Measurements from ENCODE around the gene CENPO.
"Not testable (repeated sequence)": the region's sequence is repeated elsewhere in the genome, so short reads cannot be mapped to it uniquely, and the experiment has no call there.

Gene CENPO

DNA sequence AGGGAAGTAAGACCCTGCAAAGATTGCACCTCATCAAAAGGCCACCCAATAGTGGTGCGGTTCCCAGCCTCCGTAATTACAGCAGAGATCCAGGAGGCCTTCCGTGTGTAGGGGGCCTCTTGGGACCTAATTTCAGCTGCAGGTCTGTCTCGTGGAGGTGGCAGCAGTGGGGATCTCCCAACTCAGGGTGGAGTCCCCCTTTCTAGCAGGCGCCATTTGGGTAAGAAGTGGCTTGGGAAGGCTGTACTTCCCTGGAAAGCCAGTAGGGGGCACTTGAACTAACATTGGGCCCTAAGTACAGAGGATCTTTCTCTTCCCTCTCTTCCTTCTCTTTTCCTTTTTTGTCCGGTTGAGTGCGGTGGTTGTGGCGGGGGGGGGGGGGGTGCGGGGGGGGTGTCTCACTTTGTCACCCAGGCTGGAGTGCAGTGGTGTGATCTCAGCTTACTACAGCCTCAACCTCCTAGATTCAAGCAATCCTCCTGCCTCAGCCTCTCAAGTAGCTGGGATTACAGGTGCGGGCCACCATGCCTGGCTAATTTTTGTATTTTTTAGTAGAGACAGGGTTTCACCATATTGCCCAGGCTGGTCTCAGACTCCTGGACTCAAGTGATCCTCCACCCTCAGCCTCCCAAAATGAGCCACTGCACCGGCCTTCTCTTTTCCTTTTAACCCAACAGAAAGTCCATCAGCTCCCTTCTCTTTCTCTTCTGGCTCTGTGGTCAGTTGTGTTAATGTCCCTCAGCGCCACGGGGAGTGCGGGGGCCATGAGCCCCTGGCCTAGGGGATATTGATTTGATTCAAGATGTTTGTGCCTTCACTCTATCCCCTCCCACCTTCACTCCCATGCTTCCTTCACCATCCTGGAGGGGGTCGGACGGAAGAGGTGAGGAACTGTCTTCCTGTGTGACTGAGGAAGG is 32.0 kb downstream of the CENPO start:
- DNase-seq = peak; percentile 12 to 35

DNA sequence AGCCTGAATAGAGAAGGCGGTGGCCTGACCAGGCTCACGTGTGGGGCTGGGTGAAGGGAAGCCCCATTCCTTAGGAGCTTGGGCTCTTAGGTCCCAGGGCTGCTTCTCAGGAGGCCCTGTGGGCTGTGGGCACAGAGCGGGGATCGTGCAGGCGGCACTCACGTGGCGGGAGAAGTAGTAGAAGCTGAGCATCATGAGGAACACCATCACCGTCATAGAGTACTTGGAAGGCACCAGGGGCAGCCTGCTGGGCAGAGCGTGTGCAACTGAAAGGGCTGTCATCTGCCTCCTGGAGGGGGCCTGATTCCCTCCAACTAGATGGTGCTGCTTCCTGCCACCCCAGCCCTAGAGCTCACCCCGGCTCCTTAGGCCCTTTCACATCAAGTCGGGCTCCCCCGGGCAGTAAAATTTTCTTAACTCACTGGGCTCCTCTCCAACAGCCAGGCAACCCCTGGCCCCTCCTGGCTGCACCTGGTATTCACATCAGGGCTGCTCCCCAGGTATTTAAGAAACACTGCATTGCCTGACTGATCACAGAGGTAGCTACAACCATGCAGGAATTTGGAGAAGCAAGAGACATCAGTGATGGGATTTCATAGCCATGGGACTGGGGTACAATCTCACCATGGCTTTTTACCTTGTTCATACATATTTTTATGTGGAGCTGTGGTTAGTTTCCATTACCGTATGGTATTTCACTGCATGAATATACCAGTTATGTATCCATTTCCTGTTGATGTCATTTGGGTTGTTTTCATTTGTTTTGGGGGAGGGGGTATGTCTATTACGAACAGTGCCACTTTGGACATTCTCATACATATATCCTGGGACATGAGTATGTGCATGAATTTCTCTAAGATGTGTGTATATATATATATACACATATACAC is 32.9 kb downstream of the CENPO start:
- DNase-seq = peak in 1 of 2 donors; percentile 18

DNA sequence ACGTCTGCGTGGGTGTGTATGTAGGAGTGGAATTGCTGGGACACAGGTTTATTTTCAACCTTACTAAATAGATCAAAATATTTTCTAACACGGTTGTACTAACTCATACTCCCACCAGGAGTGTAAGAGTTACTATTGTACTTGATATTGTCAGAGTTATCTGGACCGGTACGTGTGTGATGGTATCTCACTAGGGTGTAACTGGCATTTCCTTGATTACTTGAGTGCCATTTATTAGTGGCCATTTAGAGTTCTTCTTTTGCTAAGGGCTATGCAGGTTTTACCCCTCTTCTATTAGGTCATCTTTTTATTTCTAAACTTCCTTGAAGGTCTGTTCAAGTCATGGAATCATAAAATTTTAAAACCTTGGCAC is 33.5 kb downstream of the CENPO start:
- DNase-seq = no peak

DNA sequence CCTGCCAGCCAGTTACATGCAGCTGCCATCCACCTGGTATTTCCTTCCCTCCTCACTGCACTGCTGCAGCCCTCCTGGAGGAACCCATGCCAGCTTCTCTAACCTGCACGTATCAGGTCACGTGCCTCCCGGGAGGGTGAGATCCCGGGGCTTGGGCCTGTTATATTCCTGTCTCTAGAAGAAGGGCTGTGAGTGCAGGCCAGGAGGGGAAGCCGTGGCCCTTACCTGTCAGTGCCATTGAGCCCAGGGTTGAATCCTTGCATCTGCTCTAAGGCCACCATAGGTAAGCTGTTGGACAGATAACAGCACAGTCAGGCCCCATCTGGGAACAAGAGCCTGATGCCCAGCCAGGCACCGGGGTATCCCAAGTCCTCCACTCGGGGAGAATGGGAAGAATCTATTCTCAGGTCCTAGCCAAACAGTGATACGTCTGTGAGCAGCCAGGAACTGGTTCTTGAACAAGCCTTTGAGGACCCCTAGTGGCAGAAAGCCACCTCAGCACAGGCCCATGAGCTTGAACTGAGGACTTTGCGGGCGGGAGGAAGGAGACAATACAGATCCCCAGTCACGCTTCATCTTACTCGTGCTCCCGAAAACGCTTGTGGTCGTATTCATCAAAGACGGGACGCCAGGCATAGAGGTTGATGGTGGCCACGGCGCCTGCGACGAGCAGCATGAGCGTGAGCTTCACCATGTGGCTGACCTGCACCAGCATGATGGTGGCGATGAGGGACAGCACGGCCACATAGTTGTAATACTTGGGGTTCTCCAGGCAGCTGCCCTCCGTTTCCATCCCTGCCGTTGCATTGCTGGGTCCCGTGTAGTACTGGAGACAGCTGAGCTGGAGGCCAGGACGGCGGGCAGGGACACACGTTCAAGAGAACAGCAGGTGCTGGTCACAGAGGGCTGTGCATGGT is 34.4 kb downstream of the CENPO start:
- peak; percentile 73 to 78 for DNase-seq

DNA sequence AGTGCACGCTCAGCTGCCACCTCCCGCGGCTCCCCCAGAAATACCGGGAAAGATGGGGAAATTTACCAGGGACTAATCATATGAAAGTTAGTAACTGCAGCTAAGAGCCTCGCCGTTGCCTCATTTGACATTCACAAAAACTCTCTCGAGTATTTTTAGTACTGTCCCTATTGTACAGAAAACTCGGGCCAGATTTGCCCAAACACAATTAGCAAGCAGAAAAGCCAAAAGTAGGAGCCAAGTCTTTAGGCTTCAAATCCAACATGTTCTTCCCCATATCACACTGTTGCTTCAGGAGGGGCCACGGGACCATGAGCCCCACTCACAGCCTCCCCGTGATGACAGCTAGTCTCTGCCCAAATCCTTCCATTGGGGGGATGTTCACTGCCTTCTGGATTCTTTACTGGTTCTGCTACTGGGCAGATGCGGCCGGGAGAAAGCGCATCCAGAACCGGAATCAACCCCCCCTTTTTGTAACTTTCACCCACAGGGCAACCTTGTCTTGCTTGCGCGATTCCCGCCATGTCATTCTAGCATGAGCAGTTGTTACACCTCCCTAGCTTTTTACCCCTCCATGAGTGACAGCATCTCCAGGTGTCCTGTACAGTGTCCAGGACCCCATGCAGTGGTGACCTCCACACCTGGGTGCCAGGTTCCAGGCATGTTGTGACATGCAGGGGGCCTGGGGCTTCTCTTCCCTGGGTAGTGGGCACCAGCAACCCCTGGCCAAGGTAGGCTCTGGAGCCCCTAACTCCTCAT is 35.2 kb downstream of the CENPO start:
- no peak for DNase-seq

DNA sequence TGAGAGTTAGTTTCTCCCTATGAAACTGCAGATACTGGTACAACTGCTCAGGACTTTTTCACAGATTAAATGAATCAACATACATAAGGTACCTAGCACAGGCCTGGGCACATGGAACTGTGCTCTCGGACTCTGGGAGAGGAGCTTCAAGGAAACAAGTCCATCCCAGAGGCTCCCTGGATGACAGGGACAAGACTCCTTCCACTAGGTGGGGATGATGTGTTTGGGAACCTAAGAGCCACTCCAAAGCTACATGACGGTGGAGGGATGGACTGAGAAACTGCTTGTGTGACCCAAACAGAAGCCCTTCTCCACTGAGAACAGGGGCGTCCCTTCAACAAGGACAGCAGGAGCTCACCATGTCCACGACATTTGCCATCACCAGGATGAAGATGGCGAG is 37.1 kb downstream of the CENPO start:
- DNase-seq = no peak

DNA sequence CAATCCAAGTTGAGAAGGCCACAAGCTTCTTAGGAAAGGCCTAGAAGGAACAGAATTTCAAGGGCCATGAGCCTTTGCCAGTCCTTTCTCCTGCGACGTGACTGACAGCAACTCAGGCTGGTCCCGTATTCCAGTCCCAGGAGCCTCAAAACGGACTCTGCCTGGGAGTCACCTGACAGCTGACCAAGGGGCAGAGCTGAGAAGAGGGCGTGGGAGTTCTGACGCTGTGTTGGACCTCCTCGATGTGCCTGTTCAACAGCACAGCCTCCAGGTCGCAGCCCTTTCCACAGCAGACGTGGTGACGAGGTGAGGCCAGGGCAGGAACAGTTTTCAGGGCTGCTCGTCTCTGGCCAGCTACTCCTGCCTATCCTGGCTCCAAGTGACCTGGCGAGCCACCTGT is 37.6 kb downstream of the CENPO start:
- DNase-seq = no peak

DNA sequence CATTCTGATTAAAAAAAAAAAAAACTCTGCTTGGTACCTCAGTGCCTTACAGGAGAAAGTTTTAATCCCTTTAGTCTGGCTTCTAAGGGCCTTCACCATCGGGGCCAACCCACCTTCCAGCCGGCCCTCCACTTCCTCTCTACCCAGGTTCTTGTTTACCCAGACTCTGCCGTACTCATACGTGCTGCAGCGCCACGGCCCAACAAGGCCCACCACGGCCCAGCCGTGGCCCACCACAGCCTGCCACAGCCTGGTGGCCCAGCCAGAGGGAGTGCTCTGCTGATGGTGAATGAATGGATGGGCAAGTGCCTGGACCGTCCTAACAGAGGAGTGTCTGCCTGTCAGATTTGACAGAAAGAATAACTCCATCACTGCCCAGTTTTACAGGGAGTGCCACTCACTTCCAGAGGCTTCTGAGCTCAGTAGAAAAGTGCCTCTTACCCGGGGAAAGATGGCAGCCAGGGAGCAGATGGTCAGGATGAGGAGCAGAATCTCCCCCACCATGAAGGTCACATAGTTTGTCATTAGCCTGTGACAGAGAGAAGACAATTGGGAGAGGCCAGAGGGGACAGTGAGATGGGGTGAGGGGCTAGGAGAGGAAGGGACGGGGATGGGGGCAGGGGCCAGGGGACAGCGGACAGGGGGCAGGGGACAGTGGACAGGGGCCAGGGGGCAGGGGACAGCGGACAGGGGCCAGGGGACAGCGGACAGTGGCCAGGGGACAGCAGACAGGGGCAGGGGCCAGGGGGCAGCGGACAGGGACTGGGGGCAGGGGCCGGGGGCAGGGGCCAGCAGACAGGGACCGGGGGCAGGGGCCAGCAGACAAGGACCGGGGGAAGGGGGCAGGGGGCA is 38.2 kb downstream of the CENPO start:
- no peak for DNase-seq

DNA sequence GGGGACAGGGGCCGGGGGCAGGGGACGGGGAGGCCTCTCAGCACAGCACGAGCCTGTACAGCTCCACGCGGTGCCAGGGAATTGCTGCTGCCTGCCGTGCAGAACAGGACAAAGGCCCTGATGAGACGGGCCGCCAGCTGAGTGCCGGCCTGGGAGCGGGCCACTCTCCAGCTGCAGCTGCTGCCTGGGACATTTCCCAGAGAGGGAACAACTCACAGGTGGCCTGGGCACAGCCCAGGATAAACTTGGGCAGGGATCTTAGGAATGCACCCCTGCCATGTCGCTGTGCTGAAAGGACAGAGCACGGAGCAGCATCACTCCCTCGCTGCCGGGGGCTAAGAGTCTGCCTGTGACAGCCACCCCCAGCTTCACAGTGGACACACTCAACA is 38.8 kb downstream of the CENPO start:
- DNase-seq = no peak

DNA sequence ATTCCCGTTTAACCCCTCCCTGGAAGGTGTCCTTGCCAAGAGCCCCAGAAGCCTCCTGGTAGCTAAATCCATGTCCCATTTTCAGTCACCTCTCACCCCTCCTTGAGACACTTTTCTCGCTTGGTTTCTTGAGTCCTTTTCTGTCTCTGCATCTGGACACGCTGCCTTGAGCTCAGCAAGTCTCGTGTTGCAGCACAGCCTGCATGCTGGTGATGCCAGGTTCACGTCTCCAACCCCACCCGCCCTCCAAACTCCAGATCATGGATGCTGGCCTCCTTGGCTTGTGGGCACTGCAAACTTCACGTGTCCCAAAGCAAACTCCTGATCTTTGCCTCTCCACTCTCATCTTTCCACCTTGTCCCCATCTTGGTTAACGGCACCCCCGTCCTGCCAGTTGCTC is 39.3 kb downstream of the CENPO start:
- no peak for DNase-seq

DNA sequence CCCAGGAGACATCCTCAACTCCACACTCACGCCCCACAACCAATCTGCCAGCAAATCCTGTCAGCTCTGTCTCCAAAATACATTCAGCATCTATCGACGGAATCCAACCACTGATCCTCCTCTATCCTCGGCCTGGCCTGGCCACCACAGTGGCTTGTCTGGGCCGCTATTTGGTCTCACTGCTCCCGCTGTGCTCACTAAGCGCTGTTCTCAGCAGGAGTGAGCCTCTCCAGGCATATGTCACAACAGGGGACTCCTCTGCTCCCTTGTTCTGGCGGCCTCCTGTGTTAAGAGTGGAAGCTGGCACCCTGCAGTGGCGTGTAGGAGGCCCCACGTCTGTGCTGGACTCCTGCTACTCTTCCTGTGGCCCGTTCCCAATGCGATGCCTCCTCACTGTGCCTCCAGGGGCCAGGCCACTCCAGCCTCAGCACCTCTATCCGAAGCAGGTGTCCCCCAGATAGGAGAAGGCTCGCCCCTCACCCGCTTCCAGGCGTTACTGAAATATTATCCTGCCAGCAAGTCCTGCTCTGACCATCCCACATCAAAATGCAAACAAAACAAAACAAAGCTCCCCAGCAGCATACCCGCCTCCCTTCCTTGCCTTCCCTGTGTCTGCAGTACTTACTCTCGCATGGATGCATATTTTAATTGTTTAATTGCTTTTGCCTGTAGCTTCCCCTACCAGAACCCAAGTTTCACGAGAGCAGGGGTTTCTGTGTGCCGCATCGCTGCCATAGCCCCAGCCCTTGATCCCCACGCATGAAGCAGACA is 39.9 kb downstream of the CENPO start:
- DNase-seq = no peak

DNA sequence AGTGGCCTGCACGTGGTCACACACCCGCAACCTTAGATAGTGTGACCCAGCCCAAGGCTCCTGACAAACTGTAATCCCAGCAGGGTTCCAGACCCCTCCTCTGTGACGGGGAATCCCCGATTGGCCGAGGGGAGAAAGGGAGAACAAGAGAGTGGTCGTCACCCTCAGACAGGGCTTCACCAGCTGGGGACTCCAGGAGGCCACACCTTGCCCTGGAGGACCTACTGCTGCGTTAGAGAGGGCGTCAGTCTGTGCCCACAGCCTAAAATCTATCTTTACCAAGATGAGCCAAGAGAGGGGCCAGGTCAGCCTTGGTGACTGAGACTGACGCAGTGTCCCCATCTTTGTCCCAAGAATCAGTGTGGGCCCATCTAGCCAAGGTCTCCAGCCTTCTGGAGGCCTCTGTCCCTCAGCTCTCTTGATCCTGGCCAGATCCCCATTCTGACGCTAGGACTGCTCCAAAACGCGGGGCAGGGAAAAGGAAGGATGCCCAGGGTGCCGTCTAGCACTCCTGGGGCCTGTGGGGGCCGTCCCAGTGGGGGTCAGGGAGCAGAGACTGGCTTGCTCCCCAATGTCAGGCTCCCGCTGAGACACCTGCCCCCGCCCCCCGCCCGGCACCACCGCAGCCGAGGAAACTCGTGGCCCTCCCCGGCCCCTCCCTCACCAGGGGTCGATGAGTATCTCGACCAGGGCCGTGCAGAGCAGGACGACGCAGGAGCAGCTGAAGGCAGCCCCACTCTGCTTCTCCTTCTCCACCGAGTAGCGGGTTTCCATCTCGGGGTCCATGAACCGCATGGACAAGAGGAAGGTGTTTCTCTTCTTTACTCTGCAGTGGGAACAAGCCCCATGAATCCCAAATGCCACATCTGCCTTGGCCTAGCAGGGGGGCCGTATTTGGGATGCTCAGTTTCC is 40.9 kb downstream of the CENPO start:
- DNase-seq = no peak

DNA sequence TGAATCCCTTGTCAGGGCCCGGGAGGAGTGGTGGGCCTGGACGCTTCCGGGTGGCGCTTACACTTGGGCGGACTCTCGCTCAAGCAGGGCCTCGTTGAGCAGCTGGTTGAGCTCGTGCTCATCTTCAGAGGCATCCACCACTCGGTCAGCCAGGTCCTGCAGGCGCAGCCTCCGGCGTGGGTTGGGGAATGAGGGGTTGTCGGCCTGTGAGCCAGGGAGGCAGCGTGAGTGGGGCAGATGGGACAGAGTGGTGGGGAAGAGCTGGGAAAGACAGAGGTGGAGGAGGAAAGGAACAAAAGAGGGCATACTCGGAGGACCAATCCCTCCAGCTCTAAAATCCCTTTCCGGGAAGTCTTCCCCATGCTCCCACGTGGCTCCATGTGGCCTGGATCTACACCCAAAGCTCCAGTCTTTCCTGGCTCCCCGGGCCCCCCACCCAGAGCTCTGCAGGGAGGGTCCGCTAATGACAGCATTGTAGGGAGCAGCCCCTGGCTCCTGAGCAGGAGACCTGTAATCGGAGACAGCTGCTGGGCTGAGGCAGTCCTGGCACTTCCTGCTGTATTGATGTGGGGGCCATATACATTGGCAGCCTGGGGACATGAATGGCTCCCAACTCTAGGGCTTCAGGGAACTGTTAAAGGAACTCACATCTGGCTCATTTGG is 41.6 kb downstream of the CENPO start:
- DNase-seq = no peak

DNA sequence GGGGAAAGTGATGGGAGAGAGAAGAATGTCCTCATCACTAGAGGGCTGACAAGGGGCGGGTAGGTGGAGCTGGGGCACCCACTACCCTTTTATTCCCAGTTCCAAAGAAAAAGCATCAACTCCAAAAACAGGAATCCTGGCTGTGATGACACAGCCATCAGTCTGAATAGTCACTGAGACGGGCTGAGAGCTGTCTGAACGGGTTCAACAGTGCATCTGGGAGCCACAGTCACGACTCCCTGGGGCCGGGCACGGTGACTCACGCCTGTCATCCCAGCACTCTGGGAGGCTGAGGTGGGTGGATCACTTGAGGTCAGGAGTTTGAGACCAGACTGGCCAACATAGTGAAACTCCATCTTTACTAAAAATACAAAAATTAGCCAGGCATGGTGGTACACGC is 42.2 kb downstream of the CENPO start:
- DNase-seq = not testable (repeated sequence)

DNA sequence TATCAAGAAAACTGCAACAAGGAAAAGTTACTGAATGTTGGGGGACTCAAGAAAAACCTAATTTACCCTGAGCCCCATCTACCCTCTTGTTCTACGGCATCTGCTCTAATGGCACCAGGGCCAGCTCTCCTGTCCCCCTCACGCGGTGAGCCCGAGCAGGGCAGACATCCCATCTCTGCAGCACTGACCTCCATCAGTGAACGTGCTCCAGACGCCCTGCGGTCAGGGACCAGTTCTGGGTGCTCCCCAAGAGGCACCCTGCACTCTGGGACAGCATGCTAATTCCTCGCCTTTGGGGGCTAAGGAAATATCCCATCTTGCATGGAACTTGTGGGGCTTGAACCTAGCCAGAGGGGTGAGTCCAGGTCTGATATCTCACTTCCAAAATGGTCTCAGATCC is 43.0 kb downstream of the CENPO start:
- no peak for DNase-seq

DNA sequence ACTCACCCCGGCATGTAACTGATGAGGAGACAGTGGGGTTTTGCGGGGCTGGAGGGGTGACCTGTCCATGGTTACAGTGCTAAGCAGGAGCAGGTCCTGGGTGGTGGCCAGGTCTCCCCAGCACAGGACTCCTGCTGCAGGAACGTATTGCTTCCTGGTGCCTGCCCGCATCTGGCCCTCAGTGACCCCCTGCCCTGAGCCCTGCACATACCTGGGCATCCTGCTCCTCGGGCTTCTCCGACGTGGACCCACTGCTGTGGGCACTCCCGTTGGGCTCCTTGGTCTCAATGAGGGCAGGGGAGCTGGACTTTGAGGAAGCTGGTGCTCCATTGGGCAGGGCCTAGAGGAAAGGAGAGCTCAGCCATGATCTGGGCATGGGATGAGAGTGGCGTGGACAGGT is 43.5 kb downstream of the CENPO start:
- DNase-seq = no peak

DNA sequence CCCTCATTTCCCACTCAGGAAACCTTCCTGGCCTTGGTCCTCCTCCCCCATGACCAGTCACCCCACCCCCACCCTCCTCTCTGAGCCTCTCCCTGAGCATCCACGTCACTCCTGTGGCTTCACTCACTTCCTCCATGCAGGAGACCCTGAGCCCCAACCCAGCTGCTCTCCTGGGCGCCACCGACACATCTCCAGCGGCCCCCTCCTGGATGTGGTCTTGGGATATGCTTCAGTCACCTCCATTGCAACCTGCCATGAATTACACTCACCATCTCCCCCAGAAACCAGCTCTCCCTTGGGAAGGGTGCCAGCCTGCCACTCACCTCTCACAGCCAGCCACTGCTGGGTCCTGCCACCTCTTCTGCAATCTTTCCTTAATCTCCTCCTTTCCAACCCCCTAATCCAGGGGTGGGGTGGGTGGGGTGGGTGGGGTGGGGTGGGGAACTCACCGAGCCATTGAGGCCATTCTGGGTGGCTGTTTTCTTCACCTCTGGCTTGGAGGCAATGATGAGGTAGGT is 44.8 kb downstream of the CENPO start:
- DNase-seq = no peak

DNA sequence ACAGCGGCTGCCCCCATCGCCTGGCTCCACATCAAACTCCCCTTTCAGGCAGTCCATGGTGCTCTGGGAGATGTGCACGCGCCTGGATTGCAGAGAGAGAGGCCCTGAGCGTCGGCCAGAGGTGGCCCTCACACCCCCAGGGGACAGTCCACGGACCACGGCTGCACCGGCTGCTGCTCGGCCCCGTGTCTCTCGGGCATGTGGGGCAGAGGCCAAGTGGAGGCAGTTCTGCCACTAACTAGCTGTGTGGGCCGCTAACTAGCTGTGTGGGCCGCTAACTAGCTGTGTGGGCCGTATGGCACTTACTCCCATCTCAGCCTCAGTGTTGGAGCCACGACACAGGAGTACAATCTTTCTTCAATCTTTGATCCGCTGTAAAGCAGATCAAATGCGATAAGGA is 45.3 kb downstream of the CENPO start:
- DNase-seq = no peak
